ENCODE measurements around the gene TMEM205.
"Not testable (repeated sequence)": the region's sequence is repeated elsewhere in the genome, so short reads cannot be mapped to it uniquely, and the experiment has no call there.

TMEM205 gene

GRCh38 chr19:11322269-11323024 is 23.6 kb downstream of the TMEM205 start:
- no peak for ATAC-seq
- TF ChIP-seq PPARA (CRISPR knock-in tag; IDR thresholded peaks at IDR 0.05; ENCODE audit: borderline replicate concordance) (no peak), SNAI2 (CRISPR knock-in tag; IDR thresholded peaks at IDR 0.05) (no peak), ZNF70 (CRISPR knock-in tag; IDR thresholded peaks at IDR 0.05) (no peak), ZFP30 (CRISPR knock-in tag; IDR thresholded peaks at IDR 0.05) (no peak), RARB (CRISPR knock-in tag; IDR thresholded peaks at IDR 0.05) (no peak), CSDC2 (CRISPR knock-in tag; IDR thresholded peaks at IDR 0.05) (no peak), OSR1 (CRISPR knock-in tag; IDR thresholded peaks at IDR 0.05) (no peak), TSHZ2 (CRISPR knock-in tag; IDR thresholded peaks at IDR 0.05) (no peak), BACH2 (CRISPR knock-in tag; IDR thresholded peaks at IDR 0.05; ENCODE audit: borderline replicate concordance) (no peak), ZNF8 (CRISPR knock-in tag; IDR thresholded peaks at IDR 0.05) (no peak), TCF4 (CRISPR knock-in tag; IDR thresholded peaks at IDR 0.05; ENCODE audit: borderline replicate concordance) (no peak), PATZ1 (CRISPR knock-in tag; IDR thresholded peaks at IDR 0.05; ENCODE audit: borderline replicate concordance) (no peak), ZFP3 (CRISPR knock-in tag; IDR thresholded peaks at IDR 0.05) (no peak), GLIS3 (CRISPR knock-in tag; IDR thresholded peaks at IDR 0.05) (no peak), TOX (CRISPR knock-in tag; IDR thresholded peaks at IDR 0.05; ENCODE audit: borderline replicate concordance) (no peak), POU6F1 (CRISPR knock-in tag; IDR thresholded peaks at IDR 0.05; ENCODE audit: borderline replicate concordance, low read depth) (no peak), ARNTL (CRISPR knock-in tag; IDR thresholded peaks at IDR 0.05; ENCODE audit: borderline replicate concordance, low read depth) (no peak), ESRRG (CRISPR knock-in tag; IDR thresholded peaks at IDR 0.05) (no peak)

- TF ChIP-seq TSHZ2 (CRISPR knock-in tag; IDR thresholded peaks at IDR 0.05) (no peak), TCF4 (CRISPR knock-in tag; IDR thresholded peaks at IDR 0.05; ENCODE audit: borderline replicate concordance) (no peak), CREB5 (CRISPR knock-in tag; IDR thresholded peaks at IDR 0.05; ENCODE audit: low read depth) (no peak), ISL1 (CRISPR knock-in tag; IDR thresholded peaks at IDR 0.05) (no peak), ZNF8 (CRISPR knock-in tag; IDR thresholded peaks at IDR 0.05) (no peak), CSDC2 (CRISPR knock-in tag; IDR thresholded peaks at IDR 0.05) (no peak), OSR1 (CRISPR knock-in tag; IDR thresholded peaks at IDR 0.05) (no peak), TOX (CRISPR knock-in tag; IDR thresholded peaks at IDR 0.05; ENCODE audit: borderline replicate concordance) (no peak), GLIS3 (CRISPR knock-in tag; IDR thresholded peaks at IDR 0.05) (no peak), PPARA (CRISPR knock-in tag; IDR thresholded peaks at IDR 0.05; ENCODE audit: borderline replicate concordance) (no peak), ARNTL (CRISPR knock-in tag; IDR thresholded peaks at IDR 0.05; ENCODE audit: borderline replicate concordance, low read depth) (no peak), BACH2 (CRISPR knock-in tag; IDR thresholded peaks at IDR 0.05; ENCODE audit: borderline replicate concordance) (no peak)
- no peak for ATAC-seq
These were observed 24.6 kb downstream of the TMEM205 start for GRCh38 chr19:11321191-11322126.

- not testable (repeated sequence) for ATAC-seq
These were observed 25.6 kb downstream of the TMEM205 start for GRCh38 chr19:11320278-11320995.
